HG03457 (cell line): ENCODE measurements around the gene TPSD1.
"Not testable (repeated sequence)": the region's sequence is repeated elsewhere in the genome, so short reads cannot be mapped to it uniquely, and the experiment has no call there.

Experiments used
- ATAC-seq: cut with Tn5 transposase; IDR thresholded peaks from one replicate; pipeline ENCODE4 v1.9.1; 2021; ENCODE audit warnings: moderate number of reproducible peaks; ENCODE audit not compliant: unreplicated experiment

The TPSD1 gene

DNA sequence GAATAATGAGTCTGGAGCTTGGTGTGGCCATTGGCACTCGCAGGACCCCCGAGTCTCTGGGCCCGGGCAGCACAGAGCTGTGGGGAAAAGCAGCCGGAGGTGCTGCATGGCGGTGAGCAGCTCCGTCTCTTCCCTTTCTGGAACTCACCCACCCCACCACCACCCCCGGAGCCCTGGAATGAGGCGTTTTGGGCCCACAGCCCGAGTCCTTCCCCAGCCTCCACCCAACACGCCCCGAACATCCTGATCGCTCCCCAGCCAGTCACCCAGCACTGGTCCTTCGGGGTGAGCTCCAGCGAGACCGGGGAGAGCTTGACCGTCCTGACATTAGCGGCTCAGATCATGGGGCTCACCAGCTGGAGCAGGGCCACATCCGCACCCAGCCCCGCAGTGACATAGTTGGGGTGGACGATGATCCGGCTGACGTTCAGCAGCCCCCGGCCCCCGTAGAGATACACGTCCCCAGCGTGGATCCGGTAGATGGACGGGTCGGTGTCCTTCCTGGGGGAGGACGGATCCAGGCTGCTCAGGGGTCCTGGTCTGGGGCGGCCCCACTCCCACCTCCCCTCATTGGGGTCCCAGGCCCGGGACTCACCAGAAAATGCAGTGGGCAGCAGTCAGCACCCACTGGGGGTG lies 6.5 kb downstream of the TPSD1 start:
- ATAC-seq, result no peak

DNA sequence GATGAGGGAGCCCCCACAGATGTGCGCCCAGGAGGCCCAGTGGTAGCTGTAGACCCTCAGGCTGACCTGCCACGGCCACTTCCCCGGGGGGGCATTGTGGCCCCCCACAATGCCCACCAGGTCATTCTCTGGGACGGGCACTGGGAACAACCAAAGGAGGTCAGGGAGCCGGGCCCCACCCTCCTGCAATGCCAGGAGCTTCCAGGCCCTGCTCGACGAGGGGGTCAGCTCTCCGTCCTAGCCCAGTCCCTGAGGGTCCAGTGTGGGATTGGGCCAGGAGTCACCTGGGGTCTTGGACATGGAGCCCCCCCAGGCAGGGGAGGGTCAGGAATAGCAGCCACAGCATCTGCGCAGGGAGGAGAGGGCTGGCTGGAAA lies 7.0 kb downstream of the TPSD1 start:
- ATAC-seq, result no peak

DNA sequence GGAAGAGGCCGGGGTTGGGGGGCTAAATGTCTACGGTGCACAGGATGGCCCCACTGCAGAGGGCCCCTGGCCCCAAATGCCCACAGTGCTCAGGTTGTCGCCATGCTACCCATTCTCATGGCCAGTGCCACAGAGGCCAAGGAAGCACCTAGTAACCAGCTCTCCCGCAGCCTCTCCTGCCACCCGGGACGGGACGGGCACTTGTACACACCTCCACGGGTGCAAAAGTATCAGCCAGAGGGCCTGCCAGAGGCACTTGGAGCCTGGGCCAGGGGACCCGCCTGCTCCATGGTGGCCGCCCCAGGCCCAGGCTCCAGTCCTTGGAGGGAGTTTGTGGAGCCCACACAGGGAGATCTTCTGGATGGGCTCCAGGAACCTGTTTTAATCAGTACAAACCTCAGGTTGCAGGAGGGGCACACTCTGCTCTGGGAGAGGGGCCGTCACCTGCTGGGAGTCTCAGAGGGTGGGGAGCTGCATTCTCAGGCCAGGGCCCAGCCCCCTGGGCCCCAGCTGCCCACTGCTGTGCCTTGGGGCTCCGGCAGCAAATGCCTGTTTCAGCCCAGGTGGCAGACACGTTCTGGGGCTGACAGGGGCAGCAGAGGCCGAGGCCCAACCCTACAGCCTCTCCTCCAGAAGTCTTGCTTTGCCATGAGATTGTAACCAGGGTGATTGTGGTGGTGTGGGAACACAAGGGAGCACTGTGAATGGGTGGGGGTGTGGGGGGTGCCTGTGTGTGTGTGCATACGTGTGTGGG lies 7.9 kb downstream of the TPSD1 start:
- no peak for ATAC-seq

DNA sequence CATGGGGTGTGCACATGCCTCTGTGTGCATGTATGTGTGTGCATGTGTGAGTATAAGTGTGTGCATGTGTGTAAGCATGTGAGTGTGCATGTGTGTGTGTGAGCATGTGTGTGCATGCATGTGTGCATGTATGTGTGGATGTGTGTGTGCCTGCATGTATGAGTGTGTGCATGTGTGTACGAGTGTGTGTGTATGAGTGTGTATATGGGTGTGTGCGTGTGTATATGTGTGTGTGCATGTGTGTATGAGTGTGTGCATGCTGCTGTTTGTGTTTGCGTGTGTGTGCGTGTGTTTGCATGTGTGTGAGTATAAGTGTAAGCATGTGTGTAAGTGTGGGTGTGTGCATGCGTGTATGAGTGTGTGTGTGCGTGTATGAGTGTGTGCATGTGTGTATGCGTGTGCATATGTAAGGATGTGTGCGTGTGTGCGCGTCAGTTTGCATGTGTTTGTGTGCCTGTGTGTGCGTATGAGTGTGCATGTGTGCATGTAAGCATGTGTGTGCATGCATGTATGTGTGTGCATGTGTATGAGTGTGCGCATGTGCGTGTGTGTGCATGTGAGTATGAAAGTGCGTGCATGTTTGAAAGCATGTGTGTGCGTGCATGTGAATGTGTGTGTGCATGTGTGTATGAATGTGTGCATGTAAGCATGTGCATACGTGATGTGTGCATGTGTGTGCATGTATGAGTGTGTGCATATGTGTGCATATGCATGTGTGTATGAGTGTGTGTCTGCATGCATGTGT lies 8.6 kb downstream of the TPSD1 start:
- ATAC-seq, result no peak

DNA sequence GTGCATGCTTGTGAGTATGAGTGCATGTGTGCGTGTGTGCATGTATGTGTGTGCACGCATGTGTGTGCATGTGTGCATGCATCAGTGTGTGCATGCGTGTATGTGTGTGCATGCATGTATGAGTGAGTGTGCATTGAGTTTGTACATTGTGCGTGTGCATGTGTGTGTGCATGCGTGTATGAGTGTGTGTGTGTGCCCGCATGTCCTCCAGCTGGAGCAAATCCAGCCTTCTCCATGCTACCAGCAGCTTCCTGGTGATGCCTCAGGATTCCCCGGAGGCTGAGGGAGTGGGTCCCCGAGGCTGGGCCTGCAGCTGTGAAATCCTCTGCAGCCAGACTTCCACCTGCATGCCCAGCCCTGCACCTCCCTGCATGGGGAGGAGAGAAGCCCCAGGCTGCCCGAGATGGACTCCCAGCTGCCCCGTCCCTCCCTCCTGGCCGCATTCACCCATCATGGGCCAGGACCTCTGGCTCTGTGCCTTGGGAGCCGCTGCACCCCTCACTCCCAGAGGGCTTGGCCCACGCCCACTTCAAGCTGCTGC lies 9.3 kb downstream of the TPSD1 start:
- no peak for ATAC-seq

DNA sequence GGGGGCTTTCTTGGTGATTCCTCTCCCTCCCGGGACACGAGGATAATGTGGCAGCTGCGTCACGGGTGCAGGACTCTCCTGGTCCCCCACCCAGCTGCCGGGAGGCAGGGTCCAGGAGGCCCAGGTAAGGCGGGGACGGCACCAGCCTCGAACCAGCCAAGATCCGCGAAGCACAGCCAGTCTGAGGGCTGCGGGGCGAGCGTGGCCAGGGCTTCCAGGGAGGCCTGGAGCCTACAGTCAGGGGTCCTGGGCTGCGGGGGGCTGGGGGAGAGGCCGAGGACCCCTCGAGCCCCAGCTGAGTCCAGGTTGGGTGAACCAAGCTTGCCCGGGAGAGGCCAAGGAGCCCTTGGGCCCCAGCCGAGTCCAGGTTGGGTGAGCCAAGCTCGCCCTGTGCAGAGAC lies 10.0 kb downstream of the TPSD1 start:
- ATAC-seq, result no peak

DNA sequence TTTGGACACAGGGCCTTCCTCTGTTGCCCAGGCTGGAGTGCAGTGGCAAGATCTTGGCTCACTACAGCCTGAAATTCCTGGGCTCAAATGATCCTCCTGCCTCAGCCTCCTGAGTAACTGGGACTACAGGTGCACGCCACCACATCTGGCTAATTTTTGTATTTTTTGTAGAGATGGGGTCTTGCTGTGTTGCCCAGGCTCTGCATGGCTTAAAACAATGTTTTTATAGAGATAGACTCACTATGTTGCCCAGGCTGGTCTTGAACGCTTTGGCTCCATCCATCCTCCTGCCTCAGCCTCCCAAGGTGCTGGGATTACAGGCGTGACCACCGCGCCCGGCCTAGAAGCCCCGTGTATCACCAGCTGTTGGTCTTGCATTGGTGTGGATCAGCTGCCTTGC lies 13.5 kb downstream of the TPSD1 start:
- ATAC-seq, result not testable (repeated sequence)

DNA sequence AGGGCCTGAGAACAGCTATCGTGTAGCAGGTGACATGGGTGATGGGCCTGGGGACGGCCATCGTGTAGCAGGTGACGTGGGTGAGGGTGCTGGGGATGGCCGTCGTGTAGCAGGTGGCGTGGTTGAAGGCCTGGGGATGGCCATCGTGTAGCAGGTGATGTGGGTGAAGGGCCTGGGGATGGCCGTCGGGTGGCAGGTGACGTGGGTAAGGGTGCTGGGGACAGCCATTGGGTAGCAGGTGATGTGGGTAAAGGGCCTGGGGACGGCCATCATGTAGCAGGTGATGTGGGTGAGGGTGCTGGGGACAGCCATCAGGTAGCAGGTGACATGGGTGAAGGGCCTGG lies 15.5 kb downstream of the TPSD1 start:
- ATAC-seq, result no peak

DNA sequence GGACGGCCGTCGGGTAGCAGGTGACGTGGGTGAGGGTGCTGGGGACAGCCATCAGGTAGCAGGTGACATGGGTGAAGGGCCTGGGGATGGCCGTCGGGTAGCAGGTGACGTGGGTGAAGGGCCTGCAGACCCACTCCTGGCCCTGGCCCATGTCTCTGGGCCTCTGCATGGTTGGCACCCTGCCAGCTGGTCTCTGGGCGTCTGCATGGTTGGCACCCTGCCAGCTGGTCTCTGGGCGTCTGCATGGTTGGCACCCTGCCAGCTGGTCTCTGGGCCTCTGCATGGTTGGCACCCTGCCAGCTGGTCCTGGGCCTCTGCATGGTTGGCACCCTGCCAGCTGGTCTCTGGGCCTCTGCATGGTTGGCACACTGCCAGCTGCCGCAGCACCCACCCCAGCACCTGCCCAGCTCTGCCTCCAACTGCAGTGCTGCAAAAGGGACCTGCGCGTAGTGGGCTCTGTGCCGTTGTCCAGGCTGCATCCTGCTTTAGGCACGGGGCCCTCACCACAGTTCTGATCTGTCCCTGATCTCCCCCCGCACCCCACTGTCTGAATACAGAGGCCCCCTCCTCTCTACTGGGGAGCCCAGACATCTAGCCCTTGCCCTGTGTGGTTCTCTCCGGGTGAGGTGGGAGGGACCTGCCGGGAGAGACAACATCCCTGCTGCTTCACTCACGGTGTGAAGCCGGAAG lies 16.0 kb downstream of the TPSD1 start:
- not testable (repeated sequence) for ATAC-seq

DNA sequence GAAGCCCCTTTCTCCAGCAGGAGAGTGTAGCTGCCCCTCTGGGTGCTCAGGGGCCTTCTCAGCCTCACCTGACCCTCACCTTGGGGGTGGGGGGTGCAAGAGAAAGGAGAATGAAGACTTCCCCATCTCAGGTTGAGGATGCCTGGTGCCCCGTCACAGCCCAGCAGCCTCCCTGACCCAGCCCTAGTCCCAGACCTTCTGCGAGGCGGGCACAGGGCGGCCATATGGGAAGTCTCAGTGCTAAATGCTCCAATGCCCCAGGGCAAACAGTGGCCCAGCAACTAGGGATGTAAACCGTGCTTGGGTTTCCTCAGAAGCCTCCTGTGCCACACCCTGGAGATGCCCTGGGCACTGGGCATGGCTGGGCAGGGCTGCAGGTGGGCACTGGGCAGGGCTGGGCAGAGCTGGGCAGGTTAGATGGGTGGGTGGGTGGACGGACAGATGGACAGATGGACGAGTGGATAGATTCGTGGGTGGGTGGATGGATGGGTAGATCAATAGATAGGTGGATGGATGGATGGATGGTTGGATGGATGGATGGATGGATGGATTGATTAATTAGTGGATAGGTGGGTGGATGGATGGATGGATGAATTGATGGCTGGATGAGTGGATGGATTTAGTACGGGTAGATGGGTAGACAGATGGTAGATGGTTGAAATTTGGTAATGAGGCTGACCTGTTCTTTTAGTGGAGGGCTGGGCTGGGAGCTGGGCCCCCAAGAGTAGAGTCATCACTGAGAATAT lies 16.8 kb downstream of the TPSD1 start:
- no peak for ATAC-seq

DNA sequence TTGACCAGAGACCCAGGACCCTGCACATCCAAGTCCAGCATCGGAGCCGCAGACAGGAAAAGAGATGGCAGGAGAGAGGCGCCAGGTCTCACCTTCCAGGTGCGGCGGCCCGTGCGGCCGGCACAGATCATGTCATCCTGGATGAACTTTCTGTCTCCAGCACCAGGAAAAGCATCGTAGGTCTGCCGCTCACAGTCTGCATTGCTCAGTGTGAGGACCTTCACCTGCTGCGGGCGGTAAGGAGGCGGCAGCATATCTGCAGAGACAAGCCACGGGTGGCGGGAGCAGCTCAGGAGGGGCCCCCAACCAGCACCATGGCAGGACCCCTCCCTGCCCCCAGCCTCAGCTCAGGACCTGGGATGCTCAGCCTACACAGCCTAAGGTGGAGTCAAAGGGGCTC lies 17.9 kb downstream of the TPSD1 start:
- no peak for ATAC-seq

DNA sequence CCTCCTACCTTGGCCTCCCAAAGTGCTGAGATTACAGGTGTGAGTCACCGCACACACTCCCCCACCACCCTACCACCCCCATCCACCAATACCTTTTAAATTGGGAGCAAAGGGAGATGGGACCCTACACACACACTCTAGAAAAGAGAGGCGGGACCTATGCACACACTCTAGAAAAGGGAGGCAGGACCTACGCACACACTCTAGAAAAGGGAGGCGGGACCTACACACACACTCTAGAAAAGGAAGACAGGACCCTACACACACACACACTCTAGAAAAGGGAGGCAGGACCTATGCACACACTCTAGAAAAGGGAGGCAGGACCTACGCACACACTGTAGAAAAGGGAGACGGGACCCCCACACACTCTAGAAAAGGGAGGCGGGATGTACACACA lies 18.9 kb downstream of the TPSD1 start:
- no peak for ATAC-seq

DNA sequence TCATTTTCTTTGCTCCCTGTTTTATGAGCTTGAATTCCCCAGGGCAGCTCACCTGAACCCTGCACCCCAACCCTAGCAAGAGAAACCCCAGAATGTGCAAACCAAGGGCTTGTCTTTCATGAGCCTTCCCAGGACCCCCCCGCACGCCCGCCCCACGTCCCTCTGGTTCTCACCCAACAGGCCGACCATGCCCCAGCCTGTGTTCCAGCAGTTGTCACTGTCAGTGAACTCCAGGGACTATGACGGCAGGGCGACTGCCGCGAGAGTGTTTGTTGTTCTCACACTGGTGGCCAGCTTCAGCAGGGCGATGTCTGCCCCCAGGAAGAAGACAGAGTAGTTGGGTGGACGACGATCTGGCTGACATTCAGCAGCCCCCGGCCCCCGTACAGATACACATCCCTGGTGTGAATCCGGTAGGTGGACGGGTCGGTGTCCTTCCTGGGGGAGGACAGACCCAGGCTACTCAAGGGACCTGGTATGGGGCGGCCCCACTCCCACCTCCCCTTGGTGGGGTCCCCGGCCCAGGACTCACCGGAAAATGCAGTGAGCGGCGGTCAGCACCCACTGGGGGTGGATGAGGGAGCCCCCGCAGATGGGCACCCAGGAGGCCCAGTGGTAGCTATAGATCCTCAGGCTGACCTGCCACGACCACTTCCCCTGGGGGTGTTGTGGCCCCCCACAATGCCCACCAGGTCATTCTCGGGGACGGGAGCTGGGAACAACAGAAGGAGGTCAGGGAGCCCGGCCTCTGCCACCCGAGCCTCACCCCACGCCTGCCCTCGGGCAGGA lies 20.1 kb downstream of the TPSD1 start:
- no peak for ATAC-seq

DNA sequence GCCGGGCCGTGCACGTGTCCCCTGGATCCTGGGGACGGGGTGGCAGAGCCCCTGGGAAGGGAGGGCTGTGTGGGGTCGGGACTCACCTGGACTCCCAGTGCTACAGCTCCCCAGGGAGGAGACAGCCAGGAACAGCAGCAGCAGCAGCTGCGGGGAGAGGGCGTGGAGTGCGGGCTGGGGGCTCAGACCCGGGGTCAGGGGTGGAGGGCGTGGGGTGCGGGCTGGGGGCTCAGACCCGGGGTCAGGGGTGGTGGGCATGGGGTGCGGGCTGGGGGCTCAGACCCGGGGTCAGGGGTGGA lies 20.7 kb downstream of the TPSD1 start:
- no peak for ATAC-seq

DNA sequence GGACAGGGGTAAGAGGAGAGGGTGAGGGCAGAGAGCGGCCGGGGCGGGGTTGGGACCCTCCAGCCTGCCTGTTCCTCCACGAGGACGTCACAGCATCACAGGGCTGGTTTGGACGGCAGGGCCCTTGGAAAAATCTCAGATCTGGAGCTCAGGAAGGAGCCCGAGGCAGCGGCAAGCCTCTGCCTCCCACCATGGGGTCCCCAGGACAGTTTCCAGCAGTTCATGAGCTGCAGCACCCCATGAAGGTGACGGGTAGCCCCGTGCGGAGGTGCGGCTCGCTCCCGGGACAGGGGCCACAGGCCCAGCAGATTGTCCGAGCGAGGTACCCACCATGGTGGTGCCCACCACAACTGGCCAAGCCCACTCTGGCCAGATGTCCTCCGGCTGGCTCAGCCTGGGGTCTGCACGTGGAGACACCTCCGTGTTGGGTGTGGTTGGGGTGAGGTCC lies 21.3 kb downstream of the TPSD1 start:
- ATAC-seq, result no peak

DNA sequence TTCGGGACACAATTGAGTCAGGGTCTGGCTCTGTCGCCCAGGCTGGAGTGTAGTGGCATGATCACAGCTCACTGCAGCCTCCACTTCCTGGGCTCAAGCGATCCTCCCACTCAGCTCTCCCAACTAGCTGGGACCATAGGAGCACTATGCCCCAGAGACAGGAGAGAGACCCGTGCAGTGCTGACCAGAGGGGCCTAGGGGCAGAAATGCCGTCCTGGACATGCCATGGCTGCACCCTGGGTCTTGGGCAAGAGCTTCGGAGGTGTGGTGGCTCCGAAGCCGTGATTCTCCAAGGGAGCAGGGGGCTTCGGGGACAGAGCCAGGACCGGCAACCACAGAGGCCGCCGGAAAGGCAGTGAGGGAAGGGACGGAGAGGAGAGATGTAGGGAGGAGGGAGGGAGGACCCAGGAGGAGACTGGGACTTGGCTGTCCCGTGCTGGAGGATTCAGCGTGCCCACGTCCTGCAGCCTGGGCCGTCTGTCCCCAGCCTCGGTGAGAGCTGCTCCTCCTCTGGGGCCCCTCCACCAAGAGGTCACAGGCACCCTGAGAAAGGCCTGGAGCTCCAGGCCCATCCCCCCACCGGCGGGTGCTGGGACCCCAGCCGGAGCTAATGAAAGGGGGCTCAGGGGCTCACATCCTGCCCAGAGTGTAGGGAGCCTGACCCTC lies 21.9 kb downstream of the TPSD1 start:
- no peak for ATAC-seq

DNA sequence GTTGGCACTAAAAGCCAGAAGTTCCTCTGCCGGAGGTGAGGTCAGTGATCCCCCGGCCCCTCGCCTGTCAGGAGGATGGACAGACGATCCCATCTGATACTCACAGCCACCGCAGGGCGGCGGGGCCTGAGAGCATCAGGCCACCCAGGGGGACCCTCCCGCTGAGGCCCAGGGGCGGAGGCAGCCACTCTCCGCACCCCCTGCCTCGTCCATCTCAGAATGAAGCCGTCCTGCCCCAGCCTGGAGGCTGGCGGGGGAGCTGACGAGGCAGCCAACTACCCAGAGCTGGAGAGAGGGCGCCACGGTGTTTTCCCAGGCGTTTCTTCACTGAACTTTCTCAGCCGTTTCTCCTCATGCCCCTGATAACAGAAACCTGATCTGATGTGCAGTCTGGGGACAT lies 22.6 kb downstream of the TPSD1 start:
- no peak for ATAC-seq

DNA sequence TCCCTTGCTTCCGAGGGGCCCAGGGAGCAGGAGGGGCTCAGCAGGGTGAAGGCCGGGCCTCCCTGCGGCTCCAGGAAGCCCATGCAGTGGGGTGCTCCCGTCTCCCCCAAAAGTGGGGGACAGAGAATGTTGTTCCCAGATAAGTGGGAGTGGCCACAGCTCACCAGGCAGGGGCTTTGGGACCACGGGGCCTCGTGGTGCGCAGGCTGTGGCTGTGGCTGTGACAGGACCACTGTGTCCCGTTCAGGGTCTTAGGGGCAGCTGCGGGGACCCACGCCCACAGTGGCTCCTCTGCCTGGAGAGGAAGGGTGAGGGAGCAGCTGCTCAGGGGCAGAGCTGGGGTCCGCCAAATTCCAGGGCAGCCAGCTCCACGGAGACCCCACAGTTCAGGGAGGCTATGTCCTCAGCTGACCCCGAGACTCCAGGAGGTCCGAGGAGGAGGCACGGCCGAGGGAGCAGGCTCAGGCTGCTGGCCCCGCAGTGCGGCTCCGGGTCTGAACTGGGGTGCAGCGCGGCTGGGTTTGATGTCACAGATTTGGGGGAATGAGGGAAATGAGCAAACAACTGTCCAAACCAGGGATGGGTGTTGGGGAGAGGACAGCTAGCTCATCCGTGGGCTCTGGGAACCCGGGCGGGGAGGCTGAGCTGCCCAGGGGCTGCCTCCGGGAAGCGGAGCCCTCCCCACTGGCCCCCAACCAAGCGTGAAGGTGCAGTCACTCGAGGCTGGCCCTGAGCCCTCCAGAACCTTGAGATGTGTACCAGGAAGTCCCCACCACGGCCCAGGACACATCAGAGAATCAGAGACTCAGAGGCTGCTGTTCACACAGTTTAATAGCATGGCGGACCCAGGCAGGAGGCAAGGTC lies 23.4 kb downstream of the TPSD1 start:
- ATAC-seq, result no peak
